ENCODE results near the gene NACC1. TPM values are rescaled to one million over a fixed set of nuclear protein-coding genes. Genes with fewer than 3 reads are reported as not detected.

Gene NACC1
- total and polyA plus RNA-seq, 11 donors: 28.7 to 88.2 (median 42.0) TPM

GRCh38 chr19:13127051-13127450, 9.0 kb downstream of the NACC1 start:
- Histone ChIP-seq H3K4me1 (peaks cover 0 to 18% (median 0%) of the 10 kb centered on the region in 12 donors), H3K9me3 (no peaks in the 10 kb centered on the region), H3K27ac (no peak overlapping the region), H3K36me3 (peaks cover 0 to 9% (median 0%) of the 10 kb centered on the region in 9 donors), H3K27me3 (no peaks in the 10 kb centered on the region), H3K4me3 (no peak overlapping the region)
- 92 to 96% (median 95%) methylated on average over 9 of the region's 9 CpGs for WGBS, 4 donors
- intact Hi-C loops (cut with DNase I): no loop called here
- no peak for TF ChIP-seq POLR2A (IDR thresholded peaks at IDR 0.05)
- ATAC-seq (no peak), DNase-seq (no peak)

- Histone ChIP-seq H3K27me3 (no peaks in the 10 kb centered on the region), H3K27ac (peak overlapping the region in 1 of 12 donors; percentile 47), H3K9me3 (no peaks in the 10 kb centered on the region), H3K36me3 (peaks cover 0 to 7% (median 0%) of the 10 kb centered on the region in 9 donors), H3K4me1 (peaks cover 0 to 21% (median under 1%) of the 10 kb centered on the region in 12 donors), H3K4me3 (no peak overlapping the region)
- TF ChIP-seq, protein P1, sequence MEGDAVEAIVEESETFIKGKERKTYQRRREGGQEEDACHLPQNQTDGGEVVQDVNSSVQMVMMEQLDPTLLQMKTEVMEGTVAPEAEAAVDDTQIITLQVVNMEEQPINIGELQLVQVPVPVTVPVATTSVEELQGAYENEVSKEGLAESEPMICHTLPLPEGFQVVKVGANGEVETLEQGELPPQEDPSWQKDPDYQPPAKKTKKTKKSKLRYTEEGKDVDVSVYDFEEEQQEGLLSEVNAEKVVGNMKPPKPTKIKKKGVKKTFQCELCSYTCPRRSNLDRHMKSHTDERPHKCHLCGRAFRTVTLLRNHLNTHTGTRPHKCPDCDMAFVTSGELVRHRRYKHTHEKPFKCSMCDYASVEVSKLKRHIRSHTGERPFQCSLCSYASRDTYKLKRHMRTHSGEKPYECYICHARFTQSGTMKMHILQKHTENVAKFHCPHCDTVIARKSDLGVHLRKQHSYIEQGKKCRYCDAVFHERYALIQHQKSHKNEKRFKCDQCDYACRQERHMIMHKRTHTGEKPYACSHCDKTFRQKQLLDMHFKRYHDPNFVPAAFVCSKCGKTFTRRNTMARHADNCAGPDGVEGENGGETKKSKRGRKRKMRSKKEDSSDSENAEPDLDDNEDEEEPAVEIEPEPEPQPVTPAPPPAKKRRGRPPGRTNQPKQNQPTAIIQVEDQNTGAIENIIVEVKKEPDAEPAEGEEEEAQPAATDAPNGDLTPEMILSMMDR (IDR thresholded peaks at IDR 0.05): no peak
- TF ChIP-seq POLR2A (IDR thresholded peaks at IDR 0.05): no peak
- intact Hi-C loops (cut with DNase I): no loop called here
- ATAC-seq (no peak), DNase-seq (no peak)
- WGBS, 4 donors: 83 to 93% (median 87%) methylated on average over 6 of the region's 6 CpGs
Measured at GRCh38 chr19:13127811-13128575, 9.9 kb downstream of the NACC1 start.

DNA sequence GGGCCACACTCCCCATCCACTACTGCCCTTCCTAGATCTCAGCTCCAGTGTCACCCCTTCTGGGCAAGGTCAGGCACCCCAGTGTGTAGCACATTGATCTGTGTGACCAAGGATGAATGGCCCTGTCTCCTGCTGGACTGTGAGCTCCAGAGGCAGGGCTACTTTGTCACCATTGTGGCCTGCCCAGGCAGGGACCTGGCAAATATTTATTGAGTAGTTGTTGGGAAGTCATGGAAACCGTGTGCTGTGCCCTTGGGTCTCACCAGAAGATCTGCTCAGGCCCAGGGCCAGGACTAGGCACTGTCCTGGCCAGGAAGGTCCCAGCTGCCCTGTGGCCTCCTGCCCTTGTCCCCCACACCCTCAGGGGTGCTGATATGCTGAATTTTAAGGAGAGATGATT, 10.5 kb downstream of the NACC1 start:
- intact Hi-C loops (cut with DNase I): no loop called here
- Histone ChIP-seq H3K4me3 (no peak overlapping the region), H3K4me1 (peaks cover 0 to 27% (median 6%) of the 10 kb centered on the region in 12 donors), H3K27me3 (no peaks in the 10 kb centered on the region), H3K27ac (peak overlapping the region in 1 of 12 donors; percentile 47), H3K9me3 (no peaks in the 10 kb centered on the region), H3K36me3 (peaks cover 0 to 7% (median 0%) of the 10 kb centered on the region in 9 donors)
- TF ChIP-seq, protein P1 (IDR thresholded peaks at IDR 0.05): no peak
- TF ChIP-seq POLR2A (IDR thresholded peaks at IDR 0.05): no peak
- ATAC-seq (peak; percentile 27 to 52 (median 38)), DNase-seq (no peak)
- 41 to 80% (median 67%) methylated on average over 1 of the region's 1 CpG; no CpG with 5 or more reads in 1 of the 4 donors for WGBS, 4 donors

GRCh38 chr19:13129384-13129783, 11.3 kb downstream of the NACC1 start:
- no peak for DNase-seq
- TF ChIP-seq POLR2A (IDR thresholded peaks at IDR 0.05): no peak
- TF ChIP-seq, protein P1 (IDR thresholded peaks at IDR 0.05): no peak
- Histone ChIP-seq H3K27ac (no peak overlapping the region), H3K27me3 (no peaks in the 10 kb centered on the region), H3K9me3 (no peaks in the 10 kb centered on the region), H3K4me1 (peaks cover 0 to 35% (median 7%) of the 10 kb centered on the region in 12 donors), H3K4me3 (no peak overlapping the region), H3K36me3 (peaks cover 0 to 7% (median 0%) of the 10 kb centered on the region in 9 donors)
- intact Hi-C loops (cut with DNase I): no loop called here
- no peak for ATAC-seq
- 84 to 100% (median 94%) methylated on average over 1 to 9 of the region's 9 CpGs for WGBS, 4 donors

All from heart left ventricle (tissue), 16 donors.